Mesenchymal stem cell (in vitro differentiated cells and primary cell): ENCODE results near the gene PAGE5. TPM values are rescaled to one million over a fixed set of nuclear protein-coding genes. Genes with fewer than 3 reads are reported as not detected.

ENCODE experiments used
- DNase-seq: peaks from one replicate; pipeline ENCODE4 v3.0.0-alpha.2; 2013
- H2AFZ ChIP-seq: one replicate; pipeline ENCODE4 v1.6.1; 2013; ENCODE audit warnings: low read depth, mild to moderate bottlenecking, control low read depth, inconsistent platforms, low read length, moderate library complexity
- H2AK5ac ChIP-seq: 2 replicates; pipeline ENCODE4 v1.6.1; 2013; ENCODE audit warnings: low read length, moderate library complexity, mild to moderate bottlenecking, inconsistent platforms; ENCODE audit not compliant: severe bottlenecking
- H2BK120ac ChIP-seq: one replicate; pipeline ENCODE4 v1.6.1; 2013; ENCODE audit warnings: low read depth, mild to moderate bottlenecking, inconsistent platforms, low read length, moderate library complexity
- H2BK12ac ChIP-seq, 2 experiments: one replicate each; pipeline ENCODE4 v1.6.1; 2013; ENCODE audit warnings: inconsistent platforms in 2 of 2, low read length in 2 of 2, mild to moderate bottlenecking in 2 of 2, moderate library complexity in 2 of 2, control low read depth in 1 of 2
- H2BK15ac ChIP-seq: one replicate; pipeline ENCODE4 v1.6.1; 2013; ENCODE audit warnings: mild to moderate bottlenecking, low read depth, inconsistent platforms; ENCODE audit not compliant: poor library complexity, severe bottlenecking
- H2BK5ac ChIP-seq: 2 replicates; pipeline ENCODE4 v1.6.1; 2013; ENCODE audit warnings: low read depth, mild to moderate bottlenecking, low read length, control low read depth, inconsistent platforms; ENCODE audit not compliant: poor library complexity, severe bottlenecking
- H3K14ac ChIP-seq, 2 experiments: one replicate each; pipeline ENCODE4 v1.6.1; 2013; ENCODE audit warnings: inconsistent platforms in 2 of 2, low read length in 2 of 2, control low read depth in 1 of 2, mild to moderate bottlenecking in 1 of 2, moderate library complexity in 1 of 2
- H3K18ac ChIP-seq, 2 experiments: one replicate each; pipeline ENCODE4 v1.6.1; 2013; ENCODE audit warnings: inconsistent platforms in 2 of 2, low read length in 2 of 2, control low read depth in 1 of 2, low read depth in 1 of 2, mild to moderate bottlenecking in 1 of 2
- H3K23ac ChIP-seq, 2 experiments: one replicate each; pipeline ENCODE4 v1.6.1; 2013; ENCODE audit warnings: inconsistent platforms in 2 of 2, low read length in 2 of 2, mild to moderate bottlenecking in 2 of 2, moderate library complexity in 2 of 2, control low read depth in 1 of 2
- H3K27ac ChIP-seq: 2 replicates; pipeline ENCODE4 v1.5.1; 2013; ENCODE audit warnings: mild to moderate bottlenecking, moderate library complexity, low read length, control low read depth, inconsistent platforms; ENCODE audit not compliant: poor library complexity, severe bottlenecking
- H3K27me3 ChIP-seq, 2 experiments: 2 replicates each; pipeline versions ENCODE4 v1.6.1 to v1.7.0; 2013; ENCODE audit warnings: low read length in 2 of 2, mild to moderate bottlenecking in 2 of 2, moderate library complexity in 2 of 2, control low read depth in 1 of 2, inconsistent platforms in 1 of 2; ENCODE audit not compliant: control insufficient read depth in 1 of 2, insufficient read depth in 1 of 2
- H3K36me3 ChIP-seq, 2 experiments: 2 replicates each; pipeline versions ENCODE4 v1.6.1 to v1.7.0; 2013; ENCODE audit warnings: low read length in 2 of 2, control low read depth in 1 of 2, inconsistent platforms in 1 of 2, low read depth in 1 of 2, mild to moderate bottlenecking in 1 of 2; ENCODE audit not compliant: insufficient read depth in 2 of 2, control insufficient read depth in 1 of 2
- H3K4ac ChIP-seq, 2 experiments: one replicate each; pipeline ENCODE4 v1.6.1; 2013; ENCODE audit warnings: inconsistent platforms in 2 of 2, low read length in 2 of 2, mild to moderate bottlenecking in 2 of 2, moderate library complexity in 2 of 2, control low read depth in 1 of 2, low read depth in 1 of 2
- H3K4me1 ChIP-seq: 2 replicates; pipeline ENCODE4 v1.6.1; 2013; ENCODE audit warnings: low read depth, low read length, control low read depth; ENCODE audit not compliant: control insufficient read depth, insufficient read depth
- H3K4me2 ChIP-seq: 2 replicates; pipeline ENCODE4 v1.6.1; 2013; ENCODE audit warnings: low read length, mild to moderate bottlenecking, inconsistent platforms; ENCODE audit not compliant: poor library complexity, severe bottlenecking
- H3K4me3 ChIP-seq, 2 experiments: 2 replicates each; pipeline versions ENCODE4 v1.5.1 to v1.7.0; 2013; ENCODE audit warnings: low read length in 2 of 2, mild to moderate bottlenecking in 2 of 2, control low read depth in 1 of 2, low read depth in 1 of 2; ENCODE audit not compliant: insufficient read depth in 1 of 2
- H3K79me1 ChIP-seq: replicated peaks from 2 replicates; pipeline ENCODE4 v1.6.1; 2013; ENCODE audit warnings: mild to moderate bottlenecking, control low read depth, low read length, inconsistent platforms; ENCODE audit not compliant: poor library complexity, severe bottlenecking
- H3K9ac ChIP-seq: 2 replicates; pipeline ENCODE4 v1.7.0; 2013; ENCODE audit warnings: mild to moderate bottlenecking, low read length, moderate library complexity
- H3K9me3 ChIP-seq: 2 replicates; pipeline ENCODE4 v1.7.0; 2013; ENCODE audit warnings: mild to moderate bottlenecking, low read length; ENCODE audit not compliant: control insufficient read depth
- H4K8ac ChIP-seq: one replicate; pipeline ENCODE4 v1.6.1; 2013; ENCODE audit warnings: inconsistent platforms, mild to moderate bottlenecking, low read length, moderate library complexity
- H4K91ac ChIP-seq: one replicate; pipeline ENCODE4 v1.6.1; 2013; ENCODE audit warnings: mild to moderate bottlenecking, low read length, inconsistent platforms
- WGBS: methylation state at CpG from one replicate; pipeline ENCODE4 v1.1.7; 2013; ENCODE audit warnings: mixed read lengths; 5-methylcytosine and 5-hydroxymethylcytosine counted together
- polyA plus RNA-seq, 2 experiments: library from polyadenylated mRNA; stranded (reverse); fragments of 200-250 nt; gene quantifications; one replicate each; pipeline ENCODE4 v1.2.3, GENCODE V29; 2013

Gene PAGE5, protein sequence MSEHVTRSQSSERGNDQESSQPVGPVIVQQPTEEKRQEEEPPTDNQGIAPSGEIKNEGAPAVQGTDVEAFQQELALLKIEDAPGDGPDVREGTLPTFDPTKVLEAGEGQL
- not detected for polyA plus RNA-seq (2013, experiment 1 of 2)
- polyA plus RNA-seq (2013, experiment 2 of 2): not detected

DNA sequence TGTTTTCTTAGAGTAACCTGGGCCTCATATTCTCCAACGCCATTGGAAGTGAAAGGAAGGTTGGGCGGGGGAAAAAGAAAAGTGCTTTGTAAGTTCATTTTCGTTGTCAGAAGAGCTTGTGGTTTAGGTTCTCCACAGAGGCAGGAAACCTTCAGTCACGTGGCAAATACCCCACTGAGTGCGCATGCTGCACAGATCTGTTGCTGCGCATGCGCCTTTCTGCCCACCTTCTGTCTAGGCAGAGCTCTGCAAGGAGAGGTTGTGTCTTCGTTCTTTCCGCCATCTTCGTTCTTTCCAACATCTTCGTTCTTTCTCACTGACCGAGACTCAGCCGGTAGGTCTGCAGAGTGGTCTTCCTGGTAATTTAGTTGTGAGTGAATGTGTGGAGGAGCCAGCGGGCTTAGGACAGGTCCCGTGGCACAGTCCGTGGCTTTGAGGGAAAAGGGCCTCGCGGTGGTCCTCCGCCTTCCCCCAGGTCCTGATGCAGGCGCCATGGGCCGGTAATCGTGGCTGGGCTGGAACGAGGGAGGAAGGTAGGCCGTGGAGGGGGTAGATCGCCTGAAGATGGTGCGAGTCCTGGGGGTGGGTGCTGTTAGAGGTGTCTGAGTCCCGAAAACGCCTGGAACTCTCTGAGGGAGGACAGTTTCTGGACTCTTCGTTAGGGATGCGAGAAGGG, at the start of gene PAGE5:
TSS of gene PAGE5 (plus strand) at position 228 of the 676 bp plus-strand sequence. CDS start 1,037 bp downstream, outside the sequence.
- no peak within 1 kb of the TSS for H2BK5ac ChIP-seq
- no peaks in the 10 kb centered on the region for H3K9me3 ChIP-seq
- no peak within 1 kb of the TSS for H3K27ac ChIP-seq
- no peak within 1 kb of the TSS for H3K18ac ChIP-seq
- WGBS: 80% methylated on average over 27 of the region's 30 CpGs
- H2AK5ac ChIP-seq: no peak within 1 kb of the TSS
- H2BK12ac ChIP-seq: no peak within 1 kb of the TSS
- no peak within 1 kb of the TSS for H3K4me2 ChIP-seq
- no peaks in the 10 kb centered on the region for H3K36me3 ChIP-seq
- no peak within 1 kb of the TSS for H4K91ac ChIP-seq
- no peak within 1 kb of the TSS for H2BK15ac ChIP-seq
- H2BK120ac ChIP-seq: no peak within 1 kb of the TSS
- no peak within 1 kb of the TSS for H2AFZ ChIP-seq
- no peak within 1 kb of the TSS for H3K23ac ChIP-seq
- no peak for DNase-seq
- no peak within 1 kb of the TSS for H3K14ac ChIP-seq
- H3K79me1 ChIP-seq: no peaks in the 10 kb centered on the region
- no peak within 1 kb of the TSS for H3K4me3 ChIP-seq
- no peaks in the 10 kb centered on the region for H3K4me1 ChIP-seq
- no peak within 1 kb of the TSS for H3K4ac ChIP-seq
- H3K27me3 ChIP-seq: no peaks in the 10 kb centered on the region
- no peak within 1 kb of the TSS for H3K9ac ChIP-seq
- no peak within 1 kb of the TSS for H4K8ac ChIP-seq

DNA sequence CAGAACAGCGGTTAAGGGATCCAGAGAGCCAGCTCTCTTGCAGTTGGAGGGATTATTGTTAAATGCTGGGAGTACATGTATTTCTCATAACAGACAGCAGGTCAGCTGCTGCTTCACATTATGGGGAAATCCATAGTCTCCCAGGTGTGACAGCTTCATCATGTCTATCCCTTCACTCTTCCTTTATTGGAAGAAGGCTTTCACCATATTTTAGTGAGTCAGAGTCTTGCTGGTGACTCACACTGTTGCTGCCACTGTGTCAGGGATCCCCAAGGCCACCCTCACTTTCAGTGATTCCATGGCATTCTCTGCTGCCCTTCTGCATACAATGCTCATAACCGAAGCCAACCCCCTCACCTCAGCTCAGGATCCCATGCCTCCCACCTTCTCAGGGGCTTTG, 32.9 kb upstream of the PAGE5 start:
- H3K18ac ChIP-seq: no peak overlapping the region
- no peaks in the 10 kb centered on the region for H3K4me1 ChIP-seq
- H3K14ac ChIP-seq: no peak overlapping the region
- no peak overlapping the region for H2AFZ ChIP-seq
- no peak overlapping the region for H2BK12ac ChIP-seq
- no peak for DNase-seq
- WGBS: 68% methylated on average over 1 of the region's 2 CpGs
- no peak overlapping the region for H3K4ac ChIP-seq
- H3K79me1 ChIP-seq: no peaks in the 10 kb centered on the region
- no peak overlapping the region for H2BK5ac ChIP-seq
- H2BK15ac ChIP-seq: no peak overlapping the region
- no peak overlapping the region for H3K4me3 ChIP-seq
- no peak overlapping the region for H3K4me2 ChIP-seq
- no peak overlapping the region for H3K23ac ChIP-seq
- H4K91ac ChIP-seq: no peak overlapping the region
- H2AK5ac ChIP-seq: no peak overlapping the region
- no peak overlapping the region for H3K9ac ChIP-seq
- no peak overlapping the region for H3K27ac ChIP-seq
- H3K27me3 ChIP-seq: peaks cover 0 to 6% of the 10 kb centered on the region in 2 experiments
- H4K8ac ChIP-seq: no peak overlapping the region
- H3K9me3 ChIP-seq: no peaks in the 10 kb centered on the region
- no peak overlapping the region for H2BK120ac ChIP-seq
- H3K36me3 ChIP-seq: no peaks in the 10 kb centered on the region

- Histone ChIP-seq H4K8ac (no peak overlapping the region), H3K36me3 (no peaks in the 10 kb centered on the region), H3K9ac (no peak overlapping the region), H3K27ac (no peak overlapping the region), H3K9me3 (peaks cover 2% of the 10 kb centered on the region), H3K79me1 (no peaks in the 10 kb centered on the region), H3K4me1 (no peaks in the 10 kb centered on the region), H4K91ac (no peak overlapping the region), H3K4ac (no peak overlapping the region), H3K18ac (no peak overlapping the region), H2BK120ac (no peak overlapping the region), H3K4me3 (no peak overlapping the region), H2BK15ac (no peak overlapping the region), H3K23ac (no peak overlapping the region), H2BK12ac (no peak overlapping the region), H2AK5ac (no peak overlapping the region), H2BK5ac (no peak overlapping the region), H2AFZ (no peak overlapping the region), H3K4me2 (no peak overlapping the region), H3K27me3 (no peaks in the 10 kb centered on the region), H3K14ac (no peak overlapping the region)
- DNase-seq: no peak
- WGBS: 96% methylated on average over 1 of the region's 1 CpG
Observed at GRCh38 chrX:55196688-55197087, 23.5 kb upstream of the PAGE5 start.

DNA sequence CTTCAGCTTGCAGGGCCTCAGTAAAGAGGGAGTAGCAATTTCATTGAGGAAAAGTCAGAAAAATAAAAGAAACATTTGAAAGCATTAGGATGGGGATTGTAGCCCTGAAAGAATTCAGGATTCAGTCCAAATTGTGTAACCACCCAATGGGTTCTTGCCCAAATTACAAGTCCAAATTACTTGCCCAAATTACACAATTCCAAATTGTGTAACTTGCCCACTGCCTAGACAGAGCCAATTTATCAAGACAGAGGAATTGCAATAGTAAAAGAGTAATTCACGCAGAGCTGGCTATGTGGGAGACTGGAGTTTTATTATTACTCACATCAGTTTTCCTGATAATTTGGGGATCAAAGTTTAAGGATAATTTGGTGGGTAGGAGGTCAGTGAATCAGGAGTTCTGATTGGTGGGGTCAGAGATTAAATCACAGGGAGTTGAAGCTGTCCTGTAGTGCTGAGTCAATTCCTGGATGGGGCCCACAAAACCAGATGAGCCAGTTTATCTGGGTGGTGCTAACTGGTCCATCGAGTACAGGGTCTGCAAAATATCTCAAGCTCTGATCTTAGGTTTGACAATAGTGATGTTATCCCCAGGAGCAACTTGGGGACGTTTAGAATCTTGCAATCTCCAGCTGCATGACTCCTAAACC, 18.1 kb upstream of the PAGE5 start:
- Histone ChIP-seq H2BK120ac (no peak overlapping the region), H3K4me2 (no peak overlapping the region), H3K9ac (no peak overlapping the region), H3K27ac (no peak overlapping the region), H2BK15ac (no peak overlapping the region), H3K4me3 (no peak overlapping the region), H3K79me1 (no peaks in the 10 kb centered on the region), H3K4me1 (no peaks in the 10 kb centered on the region), H3K4ac (no peak overlapping the region), H3K18ac (no peak overlapping the region), H3K14ac (no peak overlapping the region), H3K9me3 (peaks cover 5% of the 10 kb centered on the region), H2AFZ (no peak overlapping the region), H2BK12ac (no peak overlapping the region), H3K36me3 (no peaks in the 10 kb centered on the region), H2AK5ac (no peak overlapping the region), H4K91ac (no peak overlapping the region), H3K23ac (no peak overlapping the region), H2BK5ac (no peak overlapping the region), H4K8ac (no peak overlapping the region), H3K27me3 (peaks cover 0 to 5% of the 10 kb centered on the region in 2 experiments)
- no peak for DNase-seq
- WGBS: 94% methylated on average over 1 of the region's 3 CpGs
